Measurements from ENCODE around the gene PIGL. TPM values are rescaled to one million over a fixed set of nuclear protein-coding genes. Genes with fewer than 3 reads are reported as not detected.
A peak's percentile ranks its signal among the peaks of the same experiment; 100 is the strongest.

PIGL gene
- total RNA-seq, 1 donor = 23.3 TPM

DNA sequence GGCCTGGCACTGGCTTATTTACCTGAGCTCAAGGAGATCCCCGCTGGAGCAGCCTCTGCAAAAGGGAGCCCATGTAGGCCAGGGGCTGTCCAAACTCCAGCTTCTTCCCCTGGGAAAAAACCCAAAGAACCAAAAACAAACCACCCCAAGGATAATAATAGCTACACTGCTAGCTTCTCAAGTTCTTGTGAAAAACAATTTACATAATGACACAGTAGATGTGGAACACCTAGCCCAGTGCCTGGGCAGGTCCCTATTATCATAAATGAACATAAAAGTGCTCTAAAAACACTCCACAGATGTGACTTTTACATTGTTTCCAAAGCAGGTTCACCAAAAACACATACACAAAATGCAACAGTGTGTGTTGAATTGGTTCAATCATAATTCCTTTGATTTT, 109.0 kb downstream of the PIGL start:
- H3K4me3 ChIP-seq (ENCODE audit: low read depth, low read length) = no peak overlapping the region
- no peak for DNase-seq (ENCODE audit: low read depth)
- TF ChIP-seq CTCF (IDR thresholded peaks at IDR 0.05; ENCODE audit: insufficient read depth, low read length) = no peak

DNA sequence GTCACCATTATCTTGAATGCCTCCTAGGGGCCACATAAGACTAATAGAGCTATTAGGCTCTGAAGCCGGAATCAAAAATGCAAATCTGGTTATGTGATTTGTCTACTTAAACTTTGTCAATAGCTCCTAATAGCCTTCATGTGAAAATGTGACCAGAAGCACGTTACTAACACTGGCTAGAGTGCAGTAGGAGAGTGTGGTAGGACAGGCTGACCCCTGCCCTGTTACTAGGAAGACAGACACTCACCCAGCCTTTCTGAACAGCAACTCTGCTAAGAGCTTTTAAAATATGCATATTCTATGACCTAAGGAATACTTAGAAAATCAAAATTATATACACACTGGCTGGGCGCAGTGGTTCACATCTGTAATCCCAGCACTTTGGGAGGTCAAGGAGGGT, 110.0 kb downstream of the PIGL start:
- DNase-seq (ENCODE audit: low read depth) = no peak
- TF ChIP-seq CTCF (IDR thresholded peaks at IDR 0.05; ENCODE audit: insufficient read depth, low read length) = no peak
- no peak overlapping the region for H3K4me3 ChIP-seq (ENCODE audit: low read depth, low read length)

GRCh38 chr17:16328997-16329396, 112.0 kb downstream of the PIGL start:
- DNase-seq (ENCODE audit: low read depth) = no peak
- TF ChIP-seq CTCF (IDR thresholded peaks at IDR 0.05; ENCODE audit: insufficient read depth, low read length) = peak; percentile 36
- no peak overlapping the region for H3K4me3 ChIP-seq (ENCODE audit: low read depth, low read length)

- DNase-seq (ENCODE audit: low read depth) = peak; percentile 73
- TF ChIP-seq CTCF (IDR thresholded peaks at IDR 0.05; ENCODE audit: insufficient read depth, low read length) = no peak
- H3K4me3 ChIP-seq (ENCODE audit: low read depth, low read length) = peak overlapping the region; percentile 3
These were observed 112.7 kb downstream of the PIGL start for GRCh38 chr17:16329519-16330271.

DNA sequence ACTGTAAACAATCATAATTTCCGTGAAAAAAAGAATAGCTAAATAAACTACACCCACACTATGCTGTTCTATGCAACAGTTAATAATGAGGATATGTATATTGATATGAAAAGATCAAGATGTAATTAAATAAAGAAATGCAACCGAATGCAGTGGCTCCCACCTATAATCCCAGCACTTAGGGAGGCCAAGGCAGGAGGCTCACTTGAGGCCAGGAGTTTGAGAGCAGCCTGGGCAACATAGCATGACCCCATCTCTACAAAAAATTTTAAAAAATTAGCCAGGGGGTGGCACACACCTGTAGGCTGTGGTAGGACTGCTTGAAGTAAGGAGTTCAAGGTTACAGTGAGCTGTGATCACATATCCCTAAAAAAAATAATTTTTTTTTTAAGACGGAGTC, 121.4 kb downstream of the PIGL start:
- no peak for TF ChIP-seq CTCF (IDR thresholded peaks at IDR 0.05; ENCODE audit: insufficient read depth, low read length)
- H3K4me3 ChIP-seq (ENCODE audit: low read depth, low read length) = no peak overlapping the region
- no peak for DNase-seq (ENCODE audit: low read depth)

- H3K4me3 ChIP-seq (ENCODE audit: low read depth, low read length) = no peak overlapping the region
- no peak for DNase-seq (ENCODE audit: low read depth)
- TF ChIP-seq CTCF (IDR thresholded peaks at IDR 0.05; ENCODE audit: insufficient read depth, low read length) = no peak
These were observed 122.4 kb downstream of the PIGL start for GRCh38 chr17:16339402-16339801.

- no peak overlapping the region for H3K4me3 ChIP-seq (ENCODE audit: low read depth, low read length)
- DNase-seq (ENCODE audit: low read depth) = no peak
- TF ChIP-seq CTCF (IDR thresholded peaks at IDR 0.05; ENCODE audit: insufficient read depth, low read length) = no peak
These were observed 122.9 kb downstream of the PIGL start for GRCh38 chr17:16339959-16340358.

Measured in fibroblast of the aortic adventitia (primary cell).